Measurements from ENCODE around the gene LMCD1. TPM values are rescaled to one million over a fixed set of nuclear protein-coding genes. Genes with fewer than 3 reads are reported as not detected.

The LMCD1 gene
- polyA plus RNA-seq, 3 donors = 0.09 to 0.51 TPM; not detected in 1

- H3K9me3 Mint-ChIP-seq = peaks cover 0 to 4% (median 3%) of the 10 kb centered on the region in 7 donors
- intact Hi-C loops (cut with micrococcal nuclease) = no loop called here
- Histone ChIP-seq H3K4me3 (replicated peaks in 1 of 3; ENCODE audit: low read depth in 2 of 3, low read length in 3 of 3) (no peak overlapping the region), H2AFZ (ENCODE audit: insufficient read depth, low read depth, low read length, poor library complexity, severe bottlenecking) (no peak overlapping the region), H3K27me3 (ENCODE audit: control insufficient read depth in 2 of 2, insufficient read depth in 2 of 2, low read length in 2 of 2) (no peaks in the 10 kb centered on the region), H3K27ac (ENCODE audit: low read depth in 1 of 2, low read length in 2 of 2) (no peak overlapping the region), H3K36me3 (replicated peaks in 1 of 2; ENCODE audit: control insufficient read depth in 1 of 2, insufficient read depth in 2 of 2, low read length in 2 of 2) (no peaks in the 10 kb centered on the region), H3K9ac (ENCODE audit: insufficient read depth, low read length, poor library complexity, severe bottlenecking) (no peak overlapping the region), H3K79me2 (ENCODE audit: insufficient read depth, low read length) (no peaks in the 10 kb centered on the region), H3K4me2 (replicated peaks; ENCODE audit: extremely low read depth, low read length, poor library complexity, severe bottlenecking) (no peak overlapping the region), H3K9me3 (replicated peaks in 1 of 2; ENCODE audit: control insufficient read depth in 1 of 2, insufficient read depth in 1 of 2, low read length in 2 of 2) (peaks cover 0 to 4% of the 10 kb centered on the region in 2 donors), H3K4me1 (ENCODE audit: control insufficient read depth in 1 of 2, insufficient read depth in 2 of 2, low read length in 2 of 2) (no peaks in the 10 kb centered on the region), H4K20me1 (ENCODE audit: insufficient read depth, low read length) (no peaks in the 10 kb centered on the region)
- H3K4me3 Mint-ChIP-seq = no peak overlapping the region
- peaks cover 2 to 9% (median 4%) of the 10 kb centered on the region in 3 donors for H3K27me3 Mint-ChIP-seq (ENCODE audit: low read depth in 3 of 3)
- WGBS (ENCODE audit: insufficient coverage) = no CpG with 5 or more reads among the region's 1 CpG
- no peak for TF ChIP-seq CTCF (IDR thresholded peaks at IDR 0.05)
- no peak overlapping the region for H3K27ac Mint-ChIP-seq
- no peak for DNase-seq
- no peaks in the 10 kb centered on the region for H3K4me1 Mint-ChIP-seq
- no peaks in the 10 kb centered on the region for H3K36me3 Mint-ChIP-seq
Measured at GRCh38 chr3:8537440-8537839, 35.8 kb downstream of the LMCD1 start.

- no peak for DNase-seq
- Histone ChIP-seq H3K4me3 (replicated peaks in 1 of 3; ENCODE audit: low read depth in 2 of 3, low read length in 3 of 3) (no peak overlapping the region), H3K9ac (ENCODE audit: insufficient read depth, low read length, poor library complexity, severe bottlenecking) (no peak overlapping the region), H3K36me3 (replicated peaks in 1 of 2; ENCODE audit: control insufficient read depth in 1 of 2, insufficient read depth in 2 of 2, low read length in 2 of 2) (no peaks in the 10 kb centered on the region), H3K4me2 (replicated peaks; ENCODE audit: extremely low read depth, low read length, poor library complexity, severe bottlenecking) (no peak overlapping the region), H4K20me1 (ENCODE audit: insufficient read depth, low read length) (no peaks in the 10 kb centered on the region), H3K79me2 (ENCODE audit: insufficient read depth, low read length) (no peaks in the 10 kb centered on the region), H3K27me3 (ENCODE audit: control insufficient read depth in 2 of 2, insufficient read depth in 2 of 2, low read length in 2 of 2) (no peaks in the 10 kb centered on the region), H3K27ac (ENCODE audit: low read depth in 1 of 2, low read length in 2 of 2) (no peak overlapping the region), H3K4me1 (ENCODE audit: control insufficient read depth in 1 of 2, insufficient read depth in 2 of 2, low read length in 2 of 2) (no peaks in the 10 kb centered on the region), H3K9me3 (replicated peaks in 1 of 2; ENCODE audit: control insufficient read depth in 1 of 2, insufficient read depth in 1 of 2, low read length in 2 of 2) (peaks cover 0 to 4% of the 10 kb centered on the region in 2 donors), H2AFZ (ENCODE audit: insufficient read depth, low read depth, low read length, poor library complexity, severe bottlenecking) (no peak overlapping the region)
- Mint-ChIP-seq H3K27me3 (ENCODE audit: low read depth in 3 of 3) (peaks cover 0 to 12% (median 4%) of the 10 kb centered on the region in 3 donors), H3K9me3 (peaks cover 0 to 4% (median 3%) of the 10 kb centered on the region in 7 donors), H3K4me3 (no peak overlapping the region), H3K4me1 (no peaks in the 10 kb centered on the region), H3K27ac (no peak overlapping the region), H3K36me3 (no peaks in the 10 kb centered on the region)
- intact Hi-C loops (cut with micrococcal nuclease) = no loop called here
- 84% methylated on average over 2 of the region's 4 CpGs for WGBS (ENCODE audit: insufficient coverage)
- no peak for TF ChIP-seq CTCF (IDR thresholded peaks at IDR 0.05)
Measured at GRCh38 chr3:8538223-8538622, 36.6 kb downstream of the LMCD1 start.

All from CD14-positive monocyte (primary cell).